Gastroesophageal sphincter (tissue), 4 donors: ENCODE measurements around the gene HTR2A. TPM values are rescaled to one million over a fixed set of nuclear protein-coding genes. Genes with fewer than 3 reads are reported as not detected.

Source experiments
- ATAC-seq: fragments of 150-250 bp; one replicate; pipeline ENCODE4 v1.9.1; 2016; ENCODE audit warnings: mild to moderate bottlenecking, moderate library complexity
- H3K27ac ChIP-seq, 4 donors: fragments of 200-600 bp; sonication (generic) in 3 of 4; 1 replicate in 3 of 4; 2 replicates in 1 of 4; pipeline ENCODE4 v1.5.1; 2016 to 2019
- H3K27me3 ChIP-seq: fragments of 200-600 bp; sonication (generic); one replicate; pipeline ENCODE4 v1.5.1; 2019
- H3K36me3 ChIP-seq, 2 donors: fragments of 200-600 bp; sonication (generic); one replicate each; pipeline ENCODE4 v1.5.1; 2019; ENCODE audit warnings: control low read depth in 1 of 2
- H3K4me1 ChIP-seq, 3 donors: fragments of 200-600 bp; sonication (generic); 1 replicate in 2 of 3; 2 replicates in 1 of 3; pipeline ENCODE4 v1.5.1; 2016 to 2019; ENCODE audit warnings: control low read depth in 2 of 3
- H3K4me3 ChIP-seq, 2 donors: fragments of 200-600 bp; sonication (generic); one replicate each; pipeline ENCODE4 v1.5.1; 2019; ENCODE audit warnings: mild to moderate bottlenecking in 1 of 2, moderate library complexity in 1 of 2
- H3K9me3 ChIP-seq, 3 donors: fragments of 200-600 bp; sonication (generic); one replicate each; pipeline ENCODE4 v1.5.1; 2017 to 2019; ENCODE audit warnings: control low read depth in 2 of 3
- CTCF ChIP-seq, 4 experiments: fragments of 200-600 bp in 2 of 4; fragments of 450-650 bp in 2 of 4; sonication (generic) in 1 of 4; IDR thresholded peaks; one replicate each; pipeline ENCODE4 v1.5.1; 2017 to 2019; ENCODE audit warnings: antibody characterized with exemption in 4 of 4, mild to moderate bottlenecking in 2 of 4, moderate library complexity in 2 of 4
- EP300 ChIP-seq: sonication (generic); formaldehyde crosslinking; IDR thresholded peaks from one replicate; pipeline ENCODE4 v1.6.1; 2017; ENCODE audit warnings: antibody characterized with exemption, mild to moderate bottlenecking
- POLR2A ChIP-seq, 2 donors: fragments of 450-650 bp; IDR thresholded peaks; one replicate each; pipeline ENCODE4 v1.6.1; 2017; ENCODE audit warnings: antibody characterized with exemption in 2 of 2, mild to moderate bottlenecking in 2 of 2, moderate library complexity in 1 of 2
- POLR2AphosphoS5 ChIP-seq: sonication (generic); formaldehyde crosslinking; IDR thresholded peaks from one replicate; pipeline ENCODE4 v1.6.1; 2017; ENCODE audit warnings: antibody characterized with exemption
- WGBS, 2 donors: methylation state at CpG; one replicate each; pipeline ENCODE4 v1.1.5; 2018; ENCODE audit warnings: low coverage in 1 of 2; 5-methylcytosine and 5-hydroxymethylcytosine counted together
- total RNA-seq, 4 donors: library from RNA; depleted of rRNA; stranded (reverse); fragments of >200 nt; gene quantifications; one replicate each; pipeline ENCODE4 v1.1.0, GENCODE V29; 2016

HTR2A gene
- total RNA-seq, 4 donors from 2014 or later, result 0.40 to 1.7 (median 0.54) TPM

GRCh38 chr13:46905249-46905648 lies 8.4 kb upstream of the HTR2A start:
- WGBS, 2 donors, result 36 to 75% methylated on average over 3 of the region's 3 CpGs
- H3K27me3 ChIP-seq, result no peaks in the 10 kb centered on the region
- no peak overlapping the region for H3K4me3 ChIP-seq
- H3K27ac ChIP-seq, result no peak overlapping the region
- H3K4me1 ChIP-seq, result no peaks in the 10 kb centered on the region
- ATAC-seq, result no peak
- no peaks in the 10 kb centered on the region for H3K36me3 ChIP-seq
- no peaks in the 10 kb centered on the region for H3K9me3 ChIP-seq
- TF ChIP-seq EP300 (no peak), POLR2A (IDR thresholded peaks at IDR 0.05) (no peak), POLR2AphosphoS5 (no peak), CTCF (IDR thresholded peaks at IDR 0.05) (no peak)

DNA sequence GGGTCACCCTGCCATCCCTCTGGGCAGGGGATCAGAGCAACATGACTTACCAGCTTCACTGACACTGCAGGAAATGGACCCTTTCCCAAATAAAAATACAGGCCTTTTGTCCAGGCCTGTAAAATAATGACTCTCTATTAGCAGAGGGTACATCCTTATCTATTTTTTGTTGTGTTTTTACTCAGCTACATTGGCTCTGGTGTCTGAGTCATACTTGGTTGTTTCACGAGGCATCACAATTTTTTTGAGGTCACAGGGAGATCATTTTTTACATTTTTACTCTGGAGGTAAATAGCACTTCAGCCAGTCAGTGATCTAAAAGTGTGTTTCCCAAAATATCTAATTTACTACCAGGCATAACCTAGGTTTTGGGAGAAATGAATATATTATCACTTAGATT lies 6.9 kb upstream of the HTR2A start:
- no peak overlapping the region for H3K27ac ChIP-seq
- 33% methylated on average over 1 of the region's 1 CpG for WGBS, 2 donors

DNA sequence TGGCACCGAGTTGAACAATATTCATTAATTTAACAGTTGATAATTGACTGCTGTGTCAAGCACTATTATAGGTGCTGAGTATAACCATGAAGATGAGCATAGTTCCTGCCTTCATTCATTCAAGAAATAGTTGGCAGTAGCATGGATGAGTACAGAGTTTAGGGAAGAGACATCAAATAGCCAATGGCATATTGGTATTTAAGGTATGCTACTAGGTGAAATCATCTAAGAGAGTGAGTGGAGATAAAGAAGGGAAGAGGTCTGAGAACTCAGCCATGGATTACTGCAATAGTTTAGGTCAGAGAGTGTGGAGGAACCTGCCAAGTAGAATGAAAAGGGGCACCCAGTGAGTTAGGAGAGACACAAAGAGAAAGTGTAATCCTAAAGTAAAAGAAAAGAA lies 4.9 kb upstream of the HTR2A start:
- ATAC-seq, result no peak
- 67 to 71% methylated on average over 1 of the region's 1 CpG for WGBS, 2 donors
- no peak overlapping the region for H3K27ac ChIP-seq
- TF ChIP-seq POLR2AphosphoS5, result no peak
- TF ChIP-seq CTCF (IDR thresholded peaks at IDR 0.05), result no peak
- TF ChIP-seq EP300, result no peak
- no peak for TF ChIP-seq POLR2A (IDR thresholded peaks at IDR 0.05)
- H3K4me1 ChIP-seq, result peaks cover 0 to 9% (median 0%) of the 10 kb centered on the region in 3 donors
- H3K4me3 ChIP-seq, result no peak overlapping the region
- H3K36me3 ChIP-seq, result no peaks in the 10 kb centered on the region
- H3K9me3 ChIP-seq, result no peaks in the 10 kb centered on the region
- no peaks in the 10 kb centered on the region for H3K27me3 ChIP-seq

More for the DNA sequence above, 6.9 kb upstream of the HTR2A start:
- TF ChIP-seq CTCF (IDR thresholded peaks at IDR 0.05), result no peak
- TF ChIP-seq EP300, result no peak
- no peak for TF ChIP-seq POLR2AphosphoS5
- no peak for TF ChIP-seq POLR2A (IDR thresholded peaks at IDR 0.05)
- Histone ChIP-seq H3K27me3 (no peaks in the 10 kb centered on the region), H3K4me3 (no peak overlapping the region), H3K9me3 (no peaks in the 10 kb centered on the region), H3K36me3 (no peaks in the 10 kb centered on the region), H3K4me1 (no peaks in the 10 kb centered on the region)
- ATAC-seq, result no peak

DNA sequence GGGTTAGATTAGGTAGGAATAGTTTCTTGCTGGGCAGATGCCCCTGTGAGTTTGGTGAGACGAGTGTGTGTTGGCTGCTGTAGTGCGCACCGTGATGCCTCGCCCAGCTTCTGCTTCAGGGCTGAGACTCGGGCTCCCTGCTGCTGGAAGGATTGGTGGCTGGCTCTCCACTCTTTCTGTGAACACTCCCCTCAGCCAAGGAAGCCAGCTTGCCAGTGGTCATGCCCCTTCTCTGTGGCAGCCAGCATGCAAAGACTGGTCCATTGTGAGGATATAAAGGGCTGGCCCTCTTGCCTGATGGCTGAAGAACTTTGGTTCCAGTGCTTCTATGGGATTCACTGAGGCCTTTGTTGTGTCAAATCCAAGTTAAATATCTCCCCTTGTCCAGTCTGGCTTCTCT lies 2.9 kb upstream of the HTR2A start:
- no peak for ATAC-seq
- 92% methylated on average over 4 of the region's 5 CpGs; no CpG with 5 or more reads in 1 of the 2 donors for WGBS, 2 donors
- no peaks in the 10 kb centered on the region for H3K36me3 ChIP-seq
- H3K27me3 ChIP-seq, result no peaks in the 10 kb centered on the region
- no peak for TF ChIP-seq POLR2AphosphoS5
- no peak for TF ChIP-seq EP300
- TF ChIP-seq CTCF (IDR thresholded peaks at IDR 0.05), result no peak
- no peak for TF ChIP-seq POLR2A (IDR thresholded peaks at IDR 0.05)
- H3K27ac ChIP-seq, result no peak overlapping the region
- H3K4me3 ChIP-seq, result no peak overlapping the region
- H3K4me1 ChIP-seq, result peaks cover 0 to 27% (median under 1%) of the 10 kb centered on the region in 3 donors
- H3K9me3 ChIP-seq, result no peaks in the 10 kb centered on the region

GRCh38 chr13:46895381-46895780 lies 1.5 kb downstream of the HTR2A start:
- Histone ChIP-seq H3K4me3 (peak overlapping the region; percentile 7 to 45), H3K4me1 (peaks cover 0 to 42% (median 3%) of the 10 kb centered on the region in 3 donors), H3K36me3 (no peaks in the 10 kb centered on the region), H3K27ac (peak overlapping the region in 3 of 4 donors; percentile 71 to 82 (median 75)), H3K9me3 (no peaks in the 10 kb centered on the region), H3K27me3 (no peaks in the 10 kb centered on the region)
- TF ChIP-seq POLR2AphosphoS5 (no peak), EP300 (no peak), CTCF (IDR thresholded peaks at IDR 0.05) (no peak), POLR2A (IDR thresholded peaks at IDR 0.05) (no peak)
- no peak for ATAC-seq
- WGBS, 2 donors, result 23 to 31% methylated on average over 4 to 8 of the region's 8 CpGs
